Hepatic stellate cell (primary cell): ENCODE results near the gene GNA14.
A peak's percentile ranks its signal among the peaks of the same experiment; 100 is the strongest.
"Not testable (repeated sequence)": the region's sequence is repeated elsewhere in the genome, so short reads cannot be mapped to it uniquely, and the experiment has no call there.

Experiments
- DNase-seq: peaks from one replicate; pipeline ENCODE4 v3.0.0; 2011; ENCODE audit warnings: low spot score

Gene GNA14

DNA sequence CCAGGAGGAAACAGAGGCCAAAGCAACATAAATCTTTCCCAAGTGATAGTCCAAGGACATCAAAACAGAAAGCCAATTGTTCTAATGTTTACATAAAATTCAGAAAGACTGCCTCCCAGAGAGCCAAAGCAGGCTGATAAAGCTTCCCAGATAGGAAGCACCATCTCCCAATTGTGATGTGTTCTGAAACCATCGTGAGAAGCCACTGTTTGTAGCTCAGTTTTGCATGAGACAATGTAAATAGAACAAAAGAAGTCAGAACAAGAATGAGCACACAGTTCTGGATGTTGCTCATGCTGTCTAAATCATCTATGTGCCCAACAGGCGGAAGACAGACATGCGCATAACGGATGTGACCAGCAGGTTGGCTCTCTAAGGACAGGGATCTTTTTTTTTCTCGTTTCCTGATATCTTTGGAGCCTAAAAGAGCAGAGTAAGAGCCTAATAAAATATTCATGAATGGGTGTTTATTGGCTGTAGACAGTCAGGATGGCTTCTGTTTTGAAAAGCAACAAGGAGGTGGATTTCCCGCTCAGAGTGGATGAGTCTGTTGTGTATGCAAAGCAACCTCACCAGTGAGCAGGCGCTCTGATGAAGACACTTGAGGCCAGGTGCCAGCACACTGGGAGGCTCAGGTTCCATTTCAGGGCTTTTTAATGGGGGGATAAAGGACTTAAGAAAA, 113.6 kb downstream of the GNA14 start:
- DNase-seq: no peak

GRCh38 chr9:77533671-77534070, 114.5 kb downstream of the GNA14 start:
- no peak for DNase-seq

DNA sequence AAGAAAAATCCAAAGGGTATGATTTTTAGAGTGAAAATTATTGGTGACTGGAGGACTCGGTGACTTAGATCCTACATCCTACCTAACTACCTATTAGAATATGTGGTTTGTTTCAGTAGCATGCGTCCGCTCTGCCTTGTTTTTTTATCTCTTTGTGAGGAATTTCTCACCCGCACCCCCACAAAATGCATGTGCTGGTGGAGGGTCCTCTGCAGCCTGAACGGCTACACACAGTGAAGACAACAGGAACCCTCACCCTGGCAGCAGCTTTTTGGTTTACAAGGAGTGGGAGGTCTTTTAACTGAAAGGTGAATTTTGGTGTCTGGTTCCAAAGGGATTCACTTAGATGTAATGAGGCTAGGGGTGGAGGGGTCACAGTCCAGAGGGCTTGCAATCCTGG, 115.5 kb downstream of the GNA14 start:
- DNase-seq: no peak

DNA sequence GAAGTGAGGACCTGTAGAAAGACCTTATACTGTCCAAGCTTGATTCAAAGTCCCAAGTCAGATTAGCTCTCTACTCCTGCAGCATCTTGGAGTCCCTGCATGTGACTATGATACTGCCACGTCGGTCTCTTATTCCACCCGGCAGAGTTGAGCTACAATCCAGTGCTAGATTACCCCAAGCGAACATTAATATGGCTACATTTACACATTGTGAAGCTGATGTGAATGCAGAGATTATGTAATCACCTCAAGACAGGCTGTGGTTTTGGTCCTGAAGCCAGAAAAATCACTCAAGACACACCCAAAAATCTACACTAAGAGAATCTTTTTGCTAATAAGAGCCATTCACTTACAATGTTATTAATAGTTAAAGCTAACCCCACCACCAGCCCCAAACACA, 116.7 kb downstream of the GNA14 start:
- DNase-seq: no peak

DNA sequence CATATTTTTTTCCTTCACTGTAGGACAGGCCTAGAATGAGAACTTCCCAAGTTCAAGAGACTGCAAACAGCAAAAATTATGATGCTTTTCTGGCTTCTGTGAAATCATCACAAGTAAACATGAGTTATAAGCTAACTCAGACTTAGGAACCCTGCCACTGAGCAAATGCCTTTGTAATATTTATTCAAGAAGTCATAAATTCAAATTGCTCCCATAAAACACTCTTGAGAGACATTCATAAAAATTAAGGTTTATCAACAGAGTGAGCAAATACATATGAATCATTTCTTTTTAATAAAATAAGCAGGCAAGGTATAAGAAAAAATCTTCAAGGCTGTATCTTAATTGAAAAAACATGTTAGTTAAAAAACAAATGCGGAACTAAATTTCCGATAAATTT, 124.2 kb downstream of the GNA14 start:
- DNase-seq: no peak

DNA sequence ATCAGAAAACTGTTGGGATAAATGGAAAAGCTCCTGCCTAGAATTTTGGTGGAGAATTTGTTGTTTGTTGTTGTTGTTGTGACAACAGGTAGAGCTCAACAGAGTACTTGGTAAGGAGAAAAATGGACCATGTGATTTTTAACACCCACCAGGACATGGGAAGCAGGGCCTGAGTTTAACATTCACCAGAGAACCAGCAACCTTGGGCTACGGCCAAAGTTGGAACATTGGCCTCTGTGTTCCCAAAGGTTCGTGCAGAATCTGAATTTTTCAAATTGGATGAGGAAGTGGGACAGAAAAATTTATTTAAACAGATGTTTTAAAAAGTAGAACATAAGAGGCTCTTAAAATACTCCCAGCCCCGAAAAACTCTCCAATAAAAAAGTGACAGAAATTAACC, 127.0 kb downstream of the GNA14 start:
- no peak for DNase-seq

DNA sequence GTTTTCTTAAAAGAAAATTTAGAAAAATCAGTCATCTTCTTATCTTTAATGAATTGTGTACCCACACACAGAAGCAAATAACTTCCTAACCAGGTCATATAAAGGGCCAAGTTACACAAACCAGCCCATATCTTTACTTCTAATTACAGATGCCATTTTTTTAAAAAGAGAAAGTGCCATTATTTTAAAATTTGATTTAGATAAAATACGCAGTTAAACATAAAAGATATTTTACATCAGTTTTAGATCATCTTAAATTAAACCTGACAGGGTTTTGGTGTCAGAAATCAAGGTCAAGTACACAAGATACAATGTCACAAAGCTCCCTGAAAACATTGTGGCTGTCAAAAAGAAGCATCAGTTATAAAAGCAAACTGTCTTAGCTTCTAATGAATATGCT, 129.4 kb downstream of the GNA14 start:
- DNase-seq: no peak

DNA sequence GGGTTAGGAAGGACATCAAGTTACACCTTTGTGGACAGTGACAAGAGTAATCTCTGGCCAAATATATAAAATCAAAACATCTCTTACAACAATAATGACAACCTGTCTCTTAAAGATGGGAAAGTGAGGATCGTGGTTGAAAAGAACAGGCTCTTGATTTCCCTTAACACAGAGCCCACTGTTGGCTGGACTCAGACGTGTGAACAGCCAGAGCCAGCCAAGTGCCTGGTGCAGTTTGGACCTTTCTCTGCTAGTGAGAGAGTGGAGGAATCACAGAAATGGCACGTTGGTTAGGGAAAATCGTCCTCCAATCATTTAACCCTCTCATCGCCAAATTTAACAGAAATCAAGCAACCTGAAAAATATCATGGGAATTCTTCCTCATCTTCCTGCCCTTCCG, 131.3 kb downstream of the GNA14 start:
- no peak for DNase-seq

DNA sequence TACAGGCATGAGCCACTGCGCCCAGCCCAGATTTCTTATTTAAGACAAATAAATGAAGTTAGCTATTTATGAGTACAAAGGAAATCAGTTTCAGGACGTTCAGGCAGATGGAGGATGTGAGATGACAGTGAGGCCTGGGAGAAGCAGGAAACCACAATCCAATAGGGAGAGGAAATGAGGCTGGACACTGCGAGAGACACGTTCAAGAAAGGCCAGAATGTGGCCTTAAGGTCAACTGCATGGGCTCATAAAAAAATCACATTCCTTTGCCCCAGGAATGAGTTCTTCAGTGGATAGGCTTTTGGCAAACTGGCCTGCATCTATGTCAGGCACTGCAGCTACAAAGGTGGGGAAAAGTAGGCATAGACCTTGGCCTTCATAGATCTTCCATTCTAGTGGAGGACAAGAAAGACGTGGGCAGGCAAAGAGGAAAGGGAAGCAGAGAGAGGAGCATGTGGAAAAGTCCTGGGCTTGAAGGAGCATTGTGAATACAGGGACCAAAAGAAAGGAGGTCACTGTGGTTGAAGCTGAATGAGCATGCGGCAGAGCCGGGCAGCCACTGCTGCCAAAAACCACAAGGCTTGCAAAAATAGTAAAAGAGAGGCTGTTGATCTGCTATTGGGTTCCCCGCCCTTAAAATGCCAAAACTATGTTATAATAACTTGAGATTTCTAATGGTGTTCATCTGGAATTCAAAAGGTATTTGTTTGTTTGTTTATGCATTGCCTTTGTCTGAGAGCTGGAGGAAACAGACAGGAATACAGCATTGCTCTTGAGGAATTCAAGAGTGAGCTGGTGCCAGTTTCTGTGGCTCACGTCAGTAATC, 133.0 kb downstream of the GNA14 start:
- DNase-seq: peak; percentile 59

GRCh38 chr9:77513457-77513856, 134.7 kb downstream of the GNA14 start:
- no peak for DNase-seq

- no peak for DNase-seq
Observed at GRCh38 chr9:77512876-77513275, 135.2 kb downstream of the GNA14 start.

- DNase-seq: no peak
Observed at GRCh38 chr9:77511525-77511924, 136.6 kb downstream of the GNA14 start.

GRCh38 chr9:77510666-77511065, 137.5 kb downstream of the GNA14 start:
- DNase-seq: no peak

- no peak for DNase-seq
Observed at GRCh38 chr9:77508396-77508795, 139.7 kb downstream of the GNA14 start.

DNA sequence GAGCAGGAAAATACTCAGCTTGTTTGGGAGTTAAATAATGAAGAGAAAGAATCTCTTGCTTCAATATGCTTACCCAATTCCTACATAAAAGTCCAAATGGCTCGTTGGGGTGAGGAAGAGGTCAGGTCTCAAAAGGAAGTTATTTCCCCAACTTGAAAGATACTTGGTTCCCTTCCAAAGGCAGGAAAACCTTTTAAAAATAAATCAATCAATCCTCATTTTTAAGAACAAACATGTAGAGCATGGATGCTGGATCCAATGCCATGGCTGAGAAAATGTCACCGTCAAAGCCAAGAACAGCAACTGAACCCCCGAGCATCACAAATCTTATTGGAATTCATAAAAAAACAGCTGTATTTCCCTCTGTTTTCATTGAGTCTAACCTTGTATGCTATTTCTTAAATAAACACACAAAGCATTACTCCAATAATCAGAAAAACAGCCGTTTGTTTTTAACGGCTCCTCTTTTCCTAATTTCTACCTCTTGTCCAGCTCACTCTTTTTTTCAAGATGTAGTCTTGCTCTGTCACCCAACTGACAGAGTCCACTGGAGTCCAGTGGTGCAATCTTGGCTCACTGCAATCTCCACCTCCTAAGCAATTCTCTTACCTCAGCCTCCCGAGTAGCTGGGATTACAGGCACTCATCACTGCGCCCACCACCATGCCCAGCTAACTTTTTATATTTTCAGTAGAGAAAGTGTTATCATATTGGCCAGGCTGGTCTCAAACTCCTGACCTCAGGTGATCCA, 140.7 kb downstream of the GNA14 start:
- DNase-seq: peak; percentile 25

DNA sequence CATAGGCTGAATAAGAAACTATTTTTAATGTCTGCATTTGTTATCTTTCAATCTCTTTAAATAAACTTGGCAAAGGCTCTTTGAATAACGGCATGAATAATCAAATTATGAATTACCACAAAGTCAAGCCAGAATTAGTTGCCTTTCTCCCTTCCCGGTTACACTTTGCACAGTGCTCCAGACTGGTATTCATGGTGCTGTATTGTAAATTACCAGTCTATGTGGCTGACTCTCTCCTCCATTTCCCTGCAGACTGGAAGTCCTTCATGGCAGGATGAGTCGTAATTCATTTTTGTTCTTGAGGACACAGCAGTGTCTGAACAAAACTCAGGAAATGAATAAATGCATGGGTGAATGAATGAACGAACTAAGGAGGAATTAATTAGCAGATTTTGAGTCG, 142.9 kb downstream of the GNA14 start:
- DNase-seq: no peak

DNA sequence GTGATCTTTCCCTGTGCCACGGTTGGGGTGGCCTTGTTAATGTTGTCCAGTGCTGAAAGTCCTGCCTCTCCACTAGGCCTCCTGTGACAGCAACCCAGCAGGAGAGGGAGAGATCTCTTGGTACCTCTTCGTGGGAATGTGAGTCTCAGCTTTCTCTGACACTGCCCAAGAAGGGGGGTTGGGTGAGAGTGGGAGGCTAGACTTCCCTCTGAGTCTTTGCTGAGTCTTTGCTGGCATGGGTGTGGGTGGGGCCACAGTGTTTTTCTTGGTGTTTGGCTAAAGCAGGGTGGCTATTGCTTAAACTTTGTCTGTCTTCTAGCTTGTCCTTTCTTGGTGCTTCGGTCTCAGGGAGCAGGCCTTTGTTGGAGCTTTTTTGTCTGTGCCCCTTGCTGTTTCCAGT, 145.6 kb downstream of the GNA14 start:
- DNase-seq: no peak

DNA sequence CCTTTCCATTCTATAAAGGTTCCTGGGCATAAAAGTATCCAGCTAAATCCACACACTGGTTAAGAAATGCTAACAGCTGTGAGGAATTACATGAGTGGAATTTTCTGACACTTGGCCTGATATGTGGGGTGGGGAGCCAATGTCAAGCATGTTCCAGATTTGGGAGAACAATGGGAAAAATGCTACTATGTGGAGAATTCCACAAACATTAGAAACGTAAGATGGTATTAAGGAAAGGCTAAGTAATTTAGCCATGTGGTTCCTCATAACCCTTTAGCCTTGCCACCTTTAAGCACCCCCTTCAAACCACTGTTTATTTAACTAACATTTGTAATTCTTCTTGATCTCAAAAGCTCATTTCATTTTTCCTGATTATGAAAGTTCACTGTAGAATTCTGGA, 149.2 kb downstream of the GNA14 start:
- DNase-seq: no peak

DNA sequence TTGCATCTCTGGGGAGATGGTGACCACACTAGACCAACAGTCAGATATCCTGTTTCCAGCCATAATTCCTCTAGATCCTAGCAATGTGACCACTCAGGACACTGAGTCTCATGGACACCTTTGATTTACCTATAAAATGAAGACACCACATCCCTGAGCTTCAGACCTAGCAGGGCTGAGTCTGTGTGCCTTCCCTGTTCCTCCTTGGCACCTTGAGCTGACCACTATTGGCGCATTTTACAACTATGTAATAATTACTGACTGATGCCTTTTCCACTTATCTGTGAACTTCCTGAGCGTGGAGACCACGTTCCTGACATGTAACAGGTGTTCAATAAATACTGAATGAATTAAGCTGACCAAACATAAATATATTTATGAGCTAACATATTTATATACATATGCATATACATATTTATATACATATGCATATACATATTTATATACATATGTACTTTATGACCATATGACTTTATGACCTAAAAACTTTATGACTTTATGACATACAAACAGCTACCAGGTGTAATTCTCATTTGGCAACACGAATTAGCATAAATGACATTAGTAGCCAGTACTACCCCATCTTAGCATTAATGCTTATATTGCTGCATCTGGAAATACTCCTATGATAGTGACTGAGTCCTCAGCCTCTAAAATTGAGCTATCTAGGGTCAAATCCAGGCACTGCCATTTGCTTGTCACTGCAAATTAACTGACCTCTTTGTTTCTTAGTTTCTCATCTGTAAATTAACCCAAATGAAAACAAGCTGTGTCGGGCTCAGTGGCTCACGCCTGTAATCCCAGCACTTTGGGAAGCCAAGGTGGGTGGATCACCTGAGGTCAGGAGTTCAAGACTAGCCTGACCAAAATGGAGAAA, 150.6 kb downstream of the GNA14 start:
- DNase-seq: no peak

DNA sequence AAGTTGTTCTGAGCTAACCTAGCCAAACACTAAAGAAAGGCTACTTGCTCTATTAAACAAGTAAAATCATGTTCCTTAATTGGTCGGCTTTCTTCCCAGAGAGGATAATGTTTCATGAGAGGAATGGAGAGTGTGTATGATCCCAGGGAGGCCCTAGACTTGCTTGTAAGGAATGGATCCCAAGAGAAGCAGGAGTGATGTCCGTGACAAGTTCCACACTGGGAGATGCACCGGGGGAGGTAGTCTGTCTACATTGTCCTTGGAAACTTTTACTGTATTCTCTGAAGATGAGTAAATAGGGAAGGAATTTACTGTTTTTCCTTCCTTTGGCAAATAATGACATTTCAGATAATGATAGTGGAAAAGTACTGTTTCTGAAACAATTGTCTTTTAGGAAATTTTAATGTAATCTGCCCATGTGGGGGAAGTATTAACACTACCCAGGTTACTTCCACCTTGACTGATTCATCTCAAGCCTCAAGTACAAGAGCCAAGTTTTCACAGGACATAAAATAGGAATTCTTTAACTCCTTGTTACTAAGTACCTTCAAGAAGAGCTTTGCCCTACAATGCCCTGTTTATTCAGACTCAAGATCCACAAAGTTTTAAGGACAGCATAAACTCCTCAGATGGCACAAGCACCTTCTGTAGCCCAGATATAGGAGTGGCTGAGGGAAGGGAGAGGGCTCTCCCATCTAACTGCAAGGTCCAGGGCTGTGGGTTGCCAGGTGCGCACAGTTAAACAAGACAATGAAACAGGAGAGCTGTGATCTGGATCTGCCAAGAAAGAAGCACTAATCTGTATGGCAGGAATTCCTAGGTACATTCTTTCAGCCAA, 152.1 kb downstream of the GNA14 start:
- DNase-seq: peak; percentile 58

- not testable (repeated sequence) for DNase-seq
Observed at GRCh38 chr9:77490279-77490678, 157.8 kb downstream of the GNA14 start.
